Left hindlimb (tissue), 1 donor: ENCODE data around the gene TUFT1.
"Not testable (repeated sequence)": the region's sequence is repeated elsewhere in the genome, so short reads cannot be mapped to it uniquely, and the experiment has no call there.

Source experiments
- DNase-seq: peaks from one replicate; pipeline ENCODE4 v3.0.0-alpha.2; 2018

Gene TUFT1

GRCh38 chr1:151583796-151584195 lies 43.7 kb downstream of the TUFT1 start:
- DNase-seq = no peak

- DNase-seq = no peak
Measured at GRCh38 chr1:151584278-151584677, 44.2 kb downstream of the TUFT1 start.

- no peak for DNase-seq
Measured at GRCh38 chr1:151584780-151585179, 44.7 kb downstream of the TUFT1 start.

GRCh38 chr1:151585622-151586021 lies 45.5 kb downstream of the TUFT1 start:
- no peak for DNase-seq

- DNase-seq = no peak
Measured at GRCh38 chr1:151590961-151591360, 50.9 kb downstream of the TUFT1 start.

GRCh38 chr1:151593730-151594129 lies 53.6 kb downstream of the TUFT1 start:
- no peak for DNase-seq

- DNase-seq = peak; percentile 45
Measured at GRCh38 chr1:151594143-151594625, 54.1 kb downstream of the TUFT1 start.

GRCh38 chr1:151596166-151596953 lies 56.3 kb downstream of the TUFT1 start:
- no peak for DNase-seq

- DNase-seq = not testable (repeated sequence)
Measured at GRCh38 chr1:151602550-151602949, 62.4 kb downstream of the TUFT1 start.

- DNase-seq = no peak
Measured at GRCh38 chr1:151604291-151604690, 64.2 kb downstream of the TUFT1 start.

GRCh38 chr1:151606384-151606783 lies 66.3 kb downstream of the TUFT1 start:
- DNase-seq = no peak

- DNase-seq = no peak
Measured at GRCh38 chr1:151606857-151607256, 66.7 kb downstream of the TUFT1 start.

GRCh38 chr1:151610142-151610541 lies 70.0 kb downstream of the TUFT1 start:
- no peak for DNase-seq

- DNase-seq = no peak
Measured at GRCh38 chr1:151611288-151611790, 71.2 kb downstream of the TUFT1 start.

- DNase-seq = peak; percentile 96
Measured at GRCh38 chr1:151611832-151612500, 71.9 kb downstream of the TUFT1 start, which contains the start of gene SNX27. TSS of gene SNX27 (plus strand) at chr1:151612050. CDS start at chr1:151612202, 152 bp downstream.

GRCh38 chr1:151612501-151613281 lies 72.6 kb downstream of the TUFT1 start:
- peak; percentile 60 for DNase-seq

- no peak for DNase-seq
Measured at GRCh38 chr1:151613282-151613780, 73.2 kb downstream of the TUFT1 start.

GRCh38 chr1:151615711-151616504 lies 75.8 kb downstream of the TUFT1 start:
- DNase-seq = no peak

GRCh38 chr1:151616505-151616849 lies 76.4 kb downstream of the TUFT1 start:
- no peak for DNase-seq

- no peak for DNase-seq
Measured at GRCh38 chr1:151618003-151618402, 77.9 kb downstream of the TUFT1 start.

- DNase-seq = no peak
Measured at GRCh38 chr1:151618470-151618869, 78.4 kb downstream of the TUFT1 start.

- DNase-seq = not testable (repeated sequence)
Measured at GRCh38 chr1:151618996-151619395, 78.9 kb downstream of the TUFT1 start.
